NCI-H1436 treated with DMSO at 0.1 percent for 48 hours (cell line): ENCODE data around the gene MDM2.
"Not testable (repeated sequence)": the region's sequence is repeated elsewhere in the genome, so short reads cannot be mapped to it uniquely, and the experiment has no call there.

Experiments used
- DNase-seq: peaks from one replicate; lab custom pipeline; 2025; lab: John Stamatoyannopoulos, UW

The MDM2 gene

GRCh38 chr12:68805592-68806120 lies 2.3 kb upstream of the MDM2 start:
- no peak for DNase-seq

- DNase-seq: no peak
Measured at GRCh38 chr12:68806488-68807237, 1.3 kb upstream of the MDM2 start.

DNA sequence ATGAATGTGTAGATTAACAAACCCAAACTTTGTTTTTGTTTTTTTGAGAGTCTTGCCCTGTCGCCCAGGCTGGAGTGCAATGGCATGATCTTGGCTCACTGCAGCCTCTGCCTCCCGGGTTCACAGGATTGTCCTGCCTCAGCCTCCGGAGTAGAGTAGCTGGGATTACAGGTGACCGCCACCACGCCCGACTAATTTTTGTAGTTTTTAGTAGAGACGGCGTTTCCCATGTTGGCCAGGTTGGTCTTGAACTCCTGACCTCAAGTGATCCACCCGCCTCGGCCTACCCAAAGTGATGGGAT lies 752 bp upstream of the MDM2 start:
- not testable (repeated sequence) for DNase-seq

- peak; percentile 61 for DNase-seq
Measured at GRCh38 chr12:68808388-68809189, 612 bp downstream of the MDM2 start.

GRCh38 chr12:68809190-68810026 lies 1.4 kb downstream of the MDM2 start:
- no peak for DNase-seq

- DNase-seq: not testable (repeated sequence)
Measured at GRCh38 chr12:68810027-68810389, 2.0 kb downstream of the MDM2 start.

- not testable (repeated sequence) for DNase-seq
Measured at GRCh38 chr12:68811573-68811972, 3.6 kb downstream of the MDM2 start.

- no peak for DNase-seq
Measured at GRCh38 chr12:68812553-68813241, 4.7 kb downstream of the MDM2 start.

DNA sequence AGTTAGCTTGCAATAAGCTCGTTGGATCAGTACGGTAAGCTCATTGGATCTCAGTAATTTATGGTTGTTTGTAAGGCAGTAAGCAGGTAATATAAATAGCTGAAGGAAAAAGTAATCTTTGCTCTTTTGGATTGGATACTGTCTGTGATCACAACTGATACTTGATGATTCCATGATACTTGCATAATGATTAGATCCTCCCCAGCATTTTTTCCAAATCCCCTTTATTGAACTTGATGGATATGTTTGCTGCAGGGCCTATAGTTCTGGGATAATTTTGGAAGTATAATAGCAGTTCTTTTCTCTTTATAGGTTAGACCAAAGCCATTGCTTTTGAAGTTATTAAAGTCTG lies 5.2 kb downstream of the MDM2 start:
- no peak for DNase-seq

GRCh38 chr12:68814490-68815231 lies 6.7 kb downstream of the MDM2 start:
- no peak for DNase-seq

- DNase-seq: no peak
Measured at GRCh38 chr12:68815232-68815927, 7.4 kb downstream of the MDM2 start.

DNA sequence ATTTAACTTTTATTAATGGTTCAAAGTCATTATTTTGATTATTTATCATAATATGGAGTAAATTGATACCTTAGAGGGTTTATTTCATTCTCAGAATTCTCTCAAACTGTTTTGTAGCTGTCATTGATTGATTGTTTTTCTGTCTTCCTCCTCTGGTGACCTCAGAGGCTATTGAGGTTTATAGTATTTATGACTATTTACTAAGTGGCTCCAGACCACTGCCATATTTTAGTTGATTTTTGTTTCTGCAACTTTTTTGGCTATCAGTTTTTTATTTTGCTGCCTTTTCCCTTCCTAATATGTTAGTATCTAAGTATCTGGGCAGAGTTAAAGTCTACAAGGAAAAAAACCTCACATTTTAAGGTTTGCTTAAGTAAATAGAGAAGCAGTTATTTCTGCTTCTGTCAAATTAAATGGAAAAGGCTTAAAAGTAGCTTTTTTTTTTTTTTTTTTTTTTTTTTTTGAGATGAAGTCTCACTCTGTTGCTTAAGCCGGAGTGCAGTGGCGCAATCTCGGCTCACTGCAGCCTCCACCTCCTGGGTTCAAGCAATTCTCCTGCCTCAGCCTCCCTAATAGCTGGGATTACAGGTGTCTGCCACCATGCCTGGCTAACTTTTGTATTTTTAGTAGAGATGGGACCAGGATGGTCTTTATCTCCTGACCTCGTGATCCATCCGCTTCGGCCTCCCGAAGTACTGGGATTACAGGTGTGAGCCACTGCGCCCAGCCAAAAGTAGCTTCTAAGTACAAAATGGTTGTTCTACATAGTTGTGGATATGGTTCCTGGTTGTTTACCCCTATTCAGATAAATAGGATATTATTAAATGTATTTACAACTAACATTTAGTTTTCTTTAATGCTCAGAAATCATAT lies 8.2 kb downstream of the MDM2 start:
- no peak for DNase-seq

- DNase-seq: not testable (repeated sequence)
Measured at GRCh38 chr12:68819481-68819880, 11.5 kb downstream of the MDM2 start.

DNA sequence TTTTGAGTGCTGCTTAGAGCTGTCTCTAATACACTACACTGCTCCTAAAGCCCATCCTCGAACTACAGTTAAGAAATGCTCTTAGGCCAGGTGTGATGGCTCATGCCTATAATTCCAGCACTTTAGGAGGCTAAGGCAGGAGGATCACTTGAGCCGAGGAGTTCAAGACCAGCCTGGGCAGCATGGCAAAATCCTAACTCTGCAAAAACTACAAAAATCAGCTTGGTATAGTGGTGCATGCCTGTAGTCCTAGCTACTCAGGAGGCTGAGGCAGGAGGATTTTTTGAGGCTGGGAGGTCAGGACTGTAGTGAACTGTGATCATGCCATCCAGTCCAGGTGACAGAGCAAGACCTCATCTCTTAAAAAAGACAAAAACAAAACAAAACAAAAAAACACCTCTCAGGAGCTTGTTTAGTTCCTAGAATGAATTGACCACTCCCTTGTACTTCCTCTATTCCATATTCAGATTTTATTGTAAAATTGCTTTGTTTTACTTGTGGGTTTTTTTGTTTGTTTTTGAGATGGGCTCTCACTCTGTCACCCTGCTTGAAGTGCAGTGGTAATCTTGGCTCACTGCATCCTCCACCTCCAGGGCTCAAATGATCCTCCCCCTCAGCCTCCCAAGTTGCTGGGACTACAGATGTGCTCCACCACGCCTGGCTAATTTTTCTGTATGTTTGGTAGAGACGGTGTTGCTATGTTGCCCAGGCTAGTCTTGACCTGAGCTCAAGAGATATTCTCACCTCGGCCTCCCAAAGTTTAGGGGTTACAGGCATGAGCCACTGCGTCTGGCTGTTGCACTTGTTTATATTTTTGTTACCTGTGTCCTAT lies 13.6 kb downstream of the MDM2 start:
- no peak for DNase-seq

DNA sequence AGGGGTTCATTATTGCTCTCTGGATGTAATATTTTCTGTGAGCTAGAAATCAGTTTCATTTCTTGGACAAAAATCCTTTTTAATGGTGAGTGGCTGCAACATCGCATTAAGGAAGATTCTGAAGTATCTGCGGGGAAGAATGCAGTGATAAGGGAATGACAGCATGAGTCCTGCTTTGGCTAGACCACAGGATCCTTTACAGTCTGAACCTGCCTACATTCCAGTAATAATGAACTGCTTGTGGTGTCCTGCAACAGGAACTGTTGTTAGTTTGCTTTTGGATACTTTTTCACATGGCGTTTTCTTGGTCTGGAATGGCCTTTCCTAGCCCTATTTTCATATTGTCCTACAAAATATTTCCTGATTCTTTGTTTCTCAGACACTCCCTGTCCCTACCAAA lies 15.7 kb downstream of the MDM2 start:
- no peak for DNase-seq

- DNase-seq: no peak
Measured at GRCh38 chr12:68824131-68824530, 16.2 kb downstream of the MDM2 start.

DNA sequence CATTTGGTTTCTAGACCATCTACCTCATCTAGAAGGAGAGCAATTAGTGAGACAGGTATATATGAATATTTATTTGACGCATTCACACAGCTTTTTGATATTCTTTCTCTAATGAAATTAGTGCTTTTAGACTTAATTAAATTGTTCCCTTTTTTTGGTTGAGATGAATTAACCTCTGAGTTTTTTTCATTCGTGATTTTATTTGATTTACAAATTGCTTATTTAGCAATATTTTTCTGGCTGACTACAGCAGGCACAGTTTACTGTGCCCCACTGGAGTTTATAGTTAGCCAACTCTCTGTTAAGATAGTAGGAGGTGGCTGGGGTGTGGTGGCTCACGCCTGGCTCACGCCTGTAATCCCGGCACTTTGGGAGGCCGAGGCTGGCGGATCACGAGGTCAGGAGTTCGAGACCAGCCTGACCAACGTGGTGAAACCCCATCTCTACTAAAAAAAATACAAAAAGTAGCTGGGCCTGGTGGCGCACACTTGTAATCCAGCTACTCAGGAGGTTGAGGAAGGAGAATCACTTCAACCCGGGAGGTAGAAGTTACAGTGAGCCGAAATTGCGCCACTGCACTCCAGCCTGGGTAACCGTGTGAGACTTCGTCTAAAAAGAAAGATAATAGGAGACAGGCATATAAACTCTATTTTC lies 16.7 kb downstream of the MDM2 start:
- no peak for DNase-seq

GRCh38 chr12:68825569-68826217 lies 17.7 kb downstream of the MDM2 start:
- DNase-seq: no peak
